IPS-18a (cell line): ENCODE results near the gene SIAH2.
"Not testable (repeated sequence)": the region's sequence is repeated elsewhere in the genome, so short reads cannot be mapped to it uniquely, and the experiment has no call there.

Experiments
- H3K27ac ChIP-seq: one replicate; pipeline ENCODE4 v1.5.1; 2013; ENCODE audit warnings: low read length
- H3K27me3 ChIP-seq: one replicate; pipeline ENCODE4 v1.6.1; 2013; ENCODE audit warnings: mild to moderate bottlenecking, low read length; ENCODE audit not compliant: control insufficient read depth, insufficient read depth
- H3K36me3 ChIP-seq: one replicate; pipeline ENCODE4 v1.6.1; 2013; ENCODE audit warnings: low read depth, low read length; ENCODE audit not compliant: control insufficient read depth
- H3K4me1 ChIP-seq: one replicate; pipeline ENCODE4 v1.6.1; 2013; ENCODE audit warnings: low read depth, low read length; ENCODE audit not compliant: control insufficient read depth
- H3K4me3 ChIP-seq: one replicate; pipeline ENCODE4 v1.5.1; 2013; ENCODE audit warnings: low read length
- H3K9ac ChIP-seq: one replicate; pipeline ENCODE4 v1.6.1; 2013; ENCODE audit warnings: mild to moderate bottlenecking, low read length, moderate library complexity
- H3K9me3 ChIP-seq: one replicate; pipeline ENCODE4 v1.6.1; 2013; ENCODE audit warnings: low read depth, low read length; ENCODE audit not compliant: control insufficient read depth

The SIAH2 gene, protein sequence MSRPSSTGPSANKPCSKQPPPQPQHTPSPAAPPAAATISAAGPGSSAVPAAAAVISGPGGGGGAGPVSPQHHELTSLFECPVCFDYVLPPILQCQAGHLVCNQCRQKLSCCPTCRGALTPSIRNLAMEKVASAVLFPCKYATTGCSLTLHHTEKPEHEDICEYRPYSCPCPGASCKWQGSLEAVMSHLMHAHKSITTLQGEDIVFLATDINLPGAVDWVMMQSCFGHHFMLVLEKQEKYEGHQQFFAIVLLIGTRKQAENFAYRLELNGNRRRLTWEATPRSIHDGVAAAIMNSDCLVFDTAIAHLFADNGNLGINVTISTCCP

DNA sequence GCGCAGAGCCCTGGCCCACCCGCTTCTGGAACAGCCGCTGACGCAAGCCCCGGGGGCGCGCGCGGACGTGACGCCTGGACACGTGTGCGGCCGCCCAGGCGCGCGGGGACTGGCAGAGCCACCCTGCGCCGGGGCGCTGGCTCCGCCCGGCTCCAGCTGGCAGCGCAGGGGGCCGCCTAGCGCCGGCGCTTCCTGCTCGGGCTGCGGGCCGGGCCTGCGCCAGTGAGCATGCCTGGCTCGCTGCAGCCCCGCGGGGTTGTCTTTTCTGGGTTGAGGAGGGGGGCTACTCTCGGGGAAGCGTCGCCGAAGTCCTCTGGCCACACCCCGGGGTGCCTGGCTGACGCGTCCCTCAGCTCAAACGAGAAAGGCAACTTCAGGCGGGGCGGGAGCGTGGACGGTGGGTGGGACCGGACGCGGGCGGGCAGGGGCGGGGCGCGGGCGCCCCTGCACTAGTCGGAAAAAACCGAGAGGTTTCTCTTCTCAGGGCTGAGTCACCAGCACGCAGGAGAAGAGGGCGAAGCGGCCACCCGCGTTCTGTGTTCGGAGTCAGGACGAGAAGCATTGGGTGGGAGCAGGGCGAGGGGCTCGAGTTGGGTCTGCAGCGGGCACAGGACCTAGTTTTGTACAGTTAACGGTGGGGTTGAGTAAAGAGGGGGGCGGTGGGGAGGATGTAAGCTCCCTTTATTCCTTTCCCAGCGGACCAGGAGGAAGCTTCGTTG, at the start of gene SIAH2:
SIAH2 (minus strand) TSS at position 48 of the 719 bp plus-strand sequence. CDS start 320 bp downstream, outside the sequence.
- Histone ChIP-seq H3K27me3 (peaks cover 46% of the 10 kb centered on the region), H3K9me3 (no peaks in the 10 kb centered on the region), H3K36me3 (no peaks in the 10 kb centered on the region), H3K4me3 (peak within 1 kb of the TSS; percentile 74), H3K4me1 (peaks cover 15% of the 10 kb centered on the region), H3K27ac (no peak within 1 kb of the TSS), H3K9ac (peak within 1 kb of the TSS; percentile 49)

DNA sequence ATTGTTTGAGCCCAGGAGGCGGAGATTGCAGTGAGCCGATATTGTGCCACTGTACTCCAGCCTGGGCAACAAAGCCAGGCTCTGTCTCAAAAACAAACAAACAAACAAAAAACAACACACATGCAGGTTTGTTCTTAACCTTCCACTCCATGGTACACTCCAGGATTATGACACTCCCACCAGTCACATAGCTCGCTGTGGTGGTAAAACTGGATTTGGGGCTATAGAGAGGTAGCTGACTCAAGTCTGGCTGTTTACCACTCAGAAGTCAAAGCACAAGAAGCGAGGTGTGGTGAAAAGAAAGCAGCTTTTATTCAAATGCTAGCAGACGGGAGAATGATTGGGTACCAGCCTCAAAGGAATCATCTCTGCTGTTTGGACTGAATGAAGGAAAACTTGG, 49.0 kb upstream of the SIAH2 start:
- H3K4me1 ChIP-seq, result peaks cover 7% of the 10 kb centered on the region
- no peaks in the 10 kb centered on the region for H3K36me3 ChIP-seq
- H3K27ac ChIP-seq, result no peak overlapping the region
- no peaks in the 10 kb centered on the region for H3K9me3 ChIP-seq
- H3K9ac ChIP-seq, result no peak overlapping the region
- H3K27me3 ChIP-seq, result no peaks in the 10 kb centered on the region
- H3K4me3 ChIP-seq, result no peak overlapping the region

DNA sequence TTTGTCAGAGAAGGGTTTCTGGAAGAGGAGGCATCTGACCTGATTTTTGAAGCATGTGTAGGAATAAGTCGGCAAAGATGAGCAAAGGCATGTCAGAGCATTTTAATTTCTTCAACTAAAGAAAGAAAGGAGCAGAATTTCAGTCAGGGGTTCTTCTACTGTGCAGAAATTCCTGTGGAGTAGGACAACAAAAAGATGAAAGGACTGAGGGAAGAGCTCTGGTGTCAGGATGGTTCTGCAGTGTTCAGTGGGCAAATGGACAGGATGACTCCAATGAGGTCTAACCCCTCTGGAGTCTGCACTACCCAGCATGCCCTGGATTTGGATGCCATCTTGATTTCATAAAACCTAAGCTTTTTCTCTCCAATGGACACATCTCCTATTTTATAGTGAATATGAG, 47.7 kb upstream of the SIAH2 start:
- no peaks in the 10 kb centered on the region for H3K27me3 ChIP-seq
- no peak overlapping the region for H3K9ac ChIP-seq
- H3K9me3 ChIP-seq, result no peaks in the 10 kb centered on the region

DNA sequence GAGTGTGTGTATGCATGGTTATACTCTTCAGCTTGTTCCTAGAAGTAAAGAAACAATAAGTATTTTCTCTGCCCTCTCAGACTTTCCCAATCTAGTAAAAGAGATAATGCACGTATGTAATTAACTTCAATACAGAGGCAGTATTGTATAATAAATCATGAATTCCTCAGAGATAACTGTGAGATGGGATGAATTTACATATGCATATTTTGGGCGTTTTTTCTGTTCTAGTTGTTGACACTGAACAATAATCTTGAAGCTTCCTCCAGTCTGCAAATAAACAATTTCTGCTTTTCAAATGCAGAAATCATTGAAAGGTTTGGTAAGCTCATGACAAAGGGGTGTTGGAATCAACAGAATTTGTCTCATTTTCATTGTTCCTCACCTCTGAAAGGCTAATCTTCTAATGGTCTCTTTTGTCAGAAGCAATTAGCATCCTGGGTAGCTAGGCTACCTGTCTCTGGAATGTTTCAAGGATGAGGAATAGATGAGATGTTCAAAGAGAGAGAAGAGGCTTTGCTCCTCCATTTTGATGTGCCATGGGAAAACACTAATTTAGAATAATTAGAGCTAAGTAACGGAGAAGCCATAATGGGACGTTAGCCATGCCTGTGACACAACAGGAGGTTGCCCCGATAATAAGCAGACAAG, 43.3 kb upstream of the SIAH2 start:
- Histone ChIP-seq H3K4me1 (peaks cover 31% of the 10 kb centered on the region), H3K27me3 (no peaks in the 10 kb centered on the region), H3K9me3 (no peaks in the 10 kb centered on the region), H3K27ac (no peak overlapping the region), H3K4me3 (peak overlapping the region; percentile 8), H3K36me3 (no peaks in the 10 kb centered on the region), H3K9ac (no peak overlapping the region)

More for the DNA sequence above, 47.7 kb upstream of the SIAH2 start:
- Histone ChIP-seq H3K27ac (no peak overlapping the region), H3K36me3 (no peaks in the 10 kb centered on the region), H3K4me3 (no peak overlapping the region), H3K4me1 (peaks cover 20% of the 10 kb centered on the region)

DNA sequence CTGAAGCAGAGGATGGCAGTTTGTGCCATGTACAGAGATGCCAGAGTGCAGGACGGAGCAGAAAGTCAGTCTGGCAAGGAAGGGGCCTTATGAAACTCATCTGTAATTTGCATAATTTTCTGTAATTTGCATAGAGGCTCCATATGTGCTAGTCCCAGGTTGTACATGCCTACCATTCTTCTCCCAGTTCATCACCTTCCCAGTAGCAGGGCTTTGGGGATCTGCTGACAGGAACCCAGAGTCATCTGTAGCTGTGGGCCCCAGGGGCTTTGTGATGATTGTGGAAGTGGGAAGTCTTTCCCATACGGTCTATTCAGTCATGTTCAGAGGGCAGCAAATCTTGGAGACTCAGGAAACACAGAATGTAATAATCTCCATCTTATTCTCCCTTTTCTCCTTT, 42.4 kb upstream of the SIAH2 start:
- no peaks in the 10 kb centered on the region for H3K9me3 ChIP-seq
- H3K36me3 ChIP-seq, result no peaks in the 10 kb centered on the region
- no peak overlapping the region for H3K4me3 ChIP-seq
- H3K27ac ChIP-seq, result no peak overlapping the region
- no peak overlapping the region for H3K9ac ChIP-seq
- H3K4me1 ChIP-seq, result peaks cover 31% of the 10 kb centered on the region
- H3K27me3 ChIP-seq, result no peaks in the 10 kb centered on the region

DNA sequence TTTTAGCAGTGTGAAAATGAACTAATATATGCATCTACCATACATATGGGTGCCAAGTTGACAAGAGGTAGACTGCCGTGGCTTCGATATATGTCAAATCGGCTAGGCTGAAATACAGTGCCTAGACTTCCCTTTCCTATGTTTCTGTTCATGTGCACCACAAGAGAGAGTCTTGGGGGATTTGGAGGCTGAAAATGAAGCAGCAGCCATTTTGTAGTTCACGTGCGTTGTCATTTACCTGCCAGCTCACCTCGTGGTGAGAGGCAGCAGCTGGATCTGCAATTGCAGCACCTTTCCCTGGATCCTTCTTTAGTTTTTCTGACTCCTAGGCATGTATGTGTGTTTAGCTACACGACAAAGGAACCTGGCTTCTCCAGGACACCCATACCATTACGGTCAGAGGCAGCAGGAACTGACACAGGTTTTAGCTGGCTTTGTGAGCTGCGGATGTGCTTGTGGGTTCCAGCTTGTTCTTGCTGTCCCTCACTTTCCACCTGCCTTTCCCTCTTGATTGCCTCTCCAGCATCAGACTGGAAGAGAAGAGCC, 40.5 kb upstream of the SIAH2 start:
- H3K4me1 ChIP-seq, result peaks cover 35% of the 10 kb centered on the region
- no peaks in the 10 kb centered on the region for H3K27me3 ChIP-seq

DNA sequence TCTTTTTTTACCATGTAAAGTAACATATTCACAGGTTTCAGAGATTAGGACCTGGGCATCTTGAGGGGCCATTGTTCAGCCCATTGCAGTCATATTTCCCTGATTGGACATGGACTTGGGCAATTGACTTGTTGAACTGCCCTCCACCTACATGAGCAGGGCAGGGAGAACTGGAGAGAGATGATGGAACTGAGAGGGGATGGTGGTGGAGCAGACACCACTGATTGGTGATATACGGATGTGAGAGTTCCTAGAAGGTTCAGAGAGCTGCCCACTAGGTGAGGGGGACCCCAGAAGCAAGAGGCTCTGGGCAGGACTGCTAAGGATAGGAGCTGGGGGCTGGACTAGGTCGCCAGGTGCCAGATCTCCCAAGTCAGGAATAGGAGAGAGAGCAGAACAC, 37.8 kb upstream of the SIAH2 start:
- no peaks in the 10 kb centered on the region for H3K9me3 ChIP-seq
- H3K4me1 ChIP-seq, result peaks cover 31% of the 10 kb centered on the region
- H3K9ac ChIP-seq, result no peak overlapping the region
- no peaks in the 10 kb centered on the region for H3K36me3 ChIP-seq
- H3K27me3 ChIP-seq, result no peaks in the 10 kb centered on the region
- no peak overlapping the region for H3K4me3 ChIP-seq
- H3K27ac ChIP-seq, result no peak overlapping the region

More for the DNA sequence above, 40.5 kb upstream of the SIAH2 start:
- Histone ChIP-seq H3K27ac (no peak overlapping the region), H3K9me3 (no peaks in the 10 kb centered on the region), H3K9ac (no peak overlapping the region), H3K4me3 (no peak overlapping the region), H3K36me3 (no peaks in the 10 kb centered on the region)

DNA sequence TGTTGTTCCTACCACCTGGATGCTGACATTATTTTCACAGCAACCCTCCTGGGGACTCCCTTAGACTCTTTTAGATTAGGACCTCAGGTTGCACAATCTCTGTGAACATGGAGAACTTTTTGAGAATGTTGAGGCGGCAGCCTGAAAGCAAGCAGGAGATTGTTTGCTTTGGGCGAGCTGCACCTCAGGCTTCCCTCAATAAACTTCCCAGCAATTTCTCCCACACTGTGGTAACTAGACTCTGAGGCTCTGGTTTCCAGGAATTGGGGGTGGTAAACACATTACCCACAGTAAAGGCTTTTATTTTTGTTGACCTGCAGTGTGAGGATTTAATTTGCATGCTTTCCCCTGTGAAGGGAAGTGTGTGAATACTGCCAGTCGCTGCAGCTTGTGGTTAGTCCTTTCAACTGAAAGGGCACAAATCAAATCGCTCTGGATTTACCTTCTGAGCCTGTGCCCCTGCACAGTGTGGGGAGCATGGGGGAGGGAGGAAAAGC, 35.2 kb upstream of the SIAH2 start:
- Histone ChIP-seq H3K4me3 (no peak overlapping the region), H3K27me3 (no peaks in the 10 kb centered on the region), H3K9ac (no peak overlapping the region), H3K4me1 (peaks cover 14% of the 10 kb centered on the region), H3K36me3 (no peaks in the 10 kb centered on the region), H3K27ac (no peak overlapping the region), H3K9me3 (no peaks in the 10 kb centered on the region)

DNA sequence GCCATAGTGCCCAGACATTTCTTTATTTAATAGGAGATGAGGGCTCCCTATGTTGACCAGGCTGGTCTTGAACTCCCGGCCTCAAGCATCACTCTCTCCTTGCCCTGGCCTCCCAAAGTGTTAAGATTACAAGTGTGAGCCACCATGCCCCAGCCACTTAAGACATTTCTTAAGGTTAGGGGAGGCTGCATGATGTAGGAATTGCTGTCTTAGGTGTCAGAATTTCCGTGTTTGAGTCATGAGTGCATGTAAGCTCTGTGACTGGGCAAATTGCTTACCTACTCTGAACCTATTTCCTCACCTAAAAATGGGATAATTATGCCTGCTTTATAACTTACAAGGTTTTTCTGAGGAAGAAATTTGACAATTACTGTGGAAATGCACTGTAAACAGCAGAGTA, 34.2 kb upstream of the SIAH2 start:
- Histone ChIP-seq H3K9ac (no peak overlapping the region), H3K36me3 (no peaks in the 10 kb centered on the region), H3K4me1 (peaks cover 14% of the 10 kb centered on the region), H3K27me3 (no peaks in the 10 kb centered on the region), H3K4me3 (no peak overlapping the region), H3K27ac (no peak overlapping the region), H3K9me3 (no peaks in the 10 kb centered on the region)

DNA sequence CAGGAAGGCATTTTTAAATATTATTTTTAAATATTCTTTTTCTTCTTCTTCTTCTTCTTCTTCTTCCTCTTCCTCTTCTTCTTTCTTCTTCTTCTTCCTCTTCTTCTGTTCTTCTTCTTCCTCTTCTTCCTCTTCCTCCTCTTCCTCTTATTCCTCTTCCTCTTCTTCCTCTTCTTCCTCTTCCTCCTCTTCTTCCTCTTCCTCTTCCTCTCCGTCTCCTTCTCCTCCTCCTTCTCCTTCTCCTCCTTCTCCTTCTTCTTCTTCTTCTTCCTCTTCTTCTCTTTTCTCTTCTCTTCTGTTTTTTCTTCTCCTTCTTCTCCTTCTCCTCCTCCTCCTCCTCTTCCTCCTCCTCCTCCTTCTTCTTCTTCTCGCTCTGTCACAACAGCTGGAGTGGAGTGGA, 33.6 kb upstream of the SIAH2 start:
- not testable (repeated sequence) for H3K27ac ChIP-seq, H3K36me3 ChIP-seq, H3K4me3 ChIP-seq, H3K9me3 ChIP-seq, H3K27me3 ChIP-seq, H3K9ac ChIP-seq
- H3K4me1 ChIP-seq, result peaks cover 14% of the 10 kb centered on the region

DNA sequence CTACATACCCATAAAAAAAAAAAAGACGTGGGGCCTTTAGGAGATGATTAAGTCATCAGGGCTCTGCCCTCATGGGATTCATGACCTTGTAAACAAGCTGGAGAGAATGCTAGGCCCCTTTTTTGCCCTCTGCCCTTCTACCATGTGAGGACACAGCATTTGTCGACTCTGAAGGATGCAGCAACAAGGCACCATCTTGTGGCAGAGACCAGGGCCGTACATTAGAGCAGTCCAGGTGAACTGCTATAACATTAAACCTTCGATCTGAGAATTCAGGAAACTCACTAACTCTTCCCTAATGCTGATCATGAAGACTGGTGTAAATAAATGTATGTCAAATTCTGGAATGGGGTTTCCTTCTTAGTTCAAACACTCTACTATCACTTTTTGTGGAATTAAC, 30.7 kb upstream of the SIAH2 start:
- H3K9me3 ChIP-seq, result no peaks in the 10 kb centered on the region
- H3K4me1 ChIP-seq, result peaks cover 11% of the 10 kb centered on the region
- no peaks in the 10 kb centered on the region for H3K36me3 ChIP-seq
- H3K27me3 ChIP-seq, result no peaks in the 10 kb centered on the region
- no peak overlapping the region for H3K4me3 ChIP-seq
- H3K9ac ChIP-seq, result no peak overlapping the region
- no peak overlapping the region for H3K27ac ChIP-seq
